Coronary artery (tissue), 2 donors: Measurements from ENCODE around the gene CPED1.
"Not testable (repeated sequence)": the region's sequence is repeated elsewhere in the genome, so short reads cannot be mapped to it uniquely, and the experiment has no call there.

ENCODE experiments used
- DNase-seq: peaks from one replicate; pipeline ENCODE4 v3.0.0-alpha.2; 2017; ENCODE audit warnings: low spot score
- H3K27ac ChIP-seq, 2 donors: fragments of 200-600 bp; sonication (generic); one replicate each; pipeline ENCODE4 v1.5.1; 2016 to 2019
- H3K4me3 ChIP-seq: fragments of 200-600 bp; sonication (generic); 2 replicates; pipeline ENCODE4 v1.5.1; 2016; ENCODE audit warnings: mild to moderate bottlenecking, moderate library complexity
- CTCF ChIP-seq: fragments of 200-600 bp; sonication (generic); IDR thresholded peaks from one replicate; pipeline ENCODE4 v1.5.1; 2019; ENCODE audit warnings: antibody characterized with exemption

CPED1 gene

GRCh38 chr7:120981117-120981516, 7.4 kb upstream of the CPED1 start:
- H3K27ac ChIP-seq: no peak overlapping the region
- H3K4me3 ChIP-seq: no peak overlapping the region
- no peak for DNase-seq
- no peak for TF ChIP-seq CTCF

DNA sequence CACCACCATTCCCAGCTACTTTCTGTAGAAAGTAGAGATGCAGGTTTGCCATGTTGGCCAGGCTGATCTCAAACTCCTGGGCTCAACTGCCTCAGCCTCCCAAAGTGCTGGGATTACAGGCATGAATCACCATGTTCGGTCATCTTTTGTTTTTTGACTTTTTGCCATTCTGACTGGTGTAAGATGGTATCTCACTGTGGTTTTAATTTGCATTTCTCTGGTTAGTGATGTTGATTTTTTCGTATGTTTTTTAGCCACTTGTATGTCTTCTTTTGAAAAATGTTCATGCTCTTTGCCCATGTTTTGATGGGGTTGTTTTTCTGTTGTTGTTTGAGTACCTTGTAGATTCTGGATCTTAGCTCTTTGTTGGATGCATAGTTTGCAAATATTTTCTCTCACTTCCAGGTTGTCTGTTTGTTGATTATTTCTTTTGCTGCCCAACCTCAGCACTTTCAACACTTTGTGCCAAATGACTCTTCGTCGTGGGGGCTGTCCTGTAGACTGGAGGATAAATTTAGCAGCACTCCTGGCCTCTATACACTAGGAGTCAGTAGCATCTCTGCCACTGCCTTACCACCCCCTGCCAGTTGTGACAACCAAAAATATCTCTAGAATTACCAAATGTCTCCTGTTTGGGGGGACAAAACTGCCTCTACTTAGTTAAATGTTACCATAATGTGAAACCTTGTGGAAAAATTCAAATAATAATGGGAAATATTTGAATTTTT, 6.5 kb upstream of the CPED1 start:
- TF ChIP-seq CTCF: no peak
- no peak overlapping the region for H3K27ac ChIP-seq
- H3K4me3 ChIP-seq: no peak overlapping the region
- no peak for DNase-seq

- H3K27ac ChIP-seq, H3K4me3 ChIP-seq, DNase-seq: not testable (repeated sequence)
Measured at GRCh38 chr7:120983592-120983991, 4.9 kb upstream of the CPED1 start.

GRCh38 chr7:120984406-120984805, 4.1 kb upstream of the CPED1 start:
- Histone ChIP-seq H3K27ac (no peak overlapping the region), H3K4me3 (no peak overlapping the region)
- no peak for DNase-seq
- TF ChIP-seq CTCF: no peak

GRCh38 chr7:120985130-120985758, 3.3 kb upstream of the CPED1 start:
- no peak for TF ChIP-seq CTCF
- Histone ChIP-seq H3K4me3 (no peak overlapping the region), H3K27ac (no peak overlapping the region)
- no peak for DNase-seq

DNA sequence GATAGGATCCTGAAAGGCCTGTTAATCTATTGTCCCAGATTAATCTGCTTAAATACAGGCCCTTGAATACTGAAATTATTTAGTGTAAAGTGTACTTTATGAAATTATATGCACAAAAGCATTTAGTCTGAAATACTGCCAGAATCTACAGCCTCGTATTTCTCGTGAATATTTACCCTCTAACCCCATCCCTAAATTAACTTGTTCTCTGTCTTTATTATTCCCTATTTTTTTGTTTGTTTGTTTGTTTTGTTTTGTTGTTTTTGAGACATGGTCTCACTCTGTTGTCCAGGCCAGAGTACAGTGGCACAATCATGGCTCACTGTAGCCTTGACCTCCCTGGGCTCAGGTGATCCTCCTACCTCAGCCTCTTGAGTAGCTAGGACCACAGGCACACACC, 2.7 kb upstream of the CPED1 start:
- Histone ChIP-seq H3K4me3 (no peak overlapping the region), H3K27ac (no peak overlapping the region)
- no peak for DNase-seq
- TF ChIP-seq CTCF: no peak

DNA sequence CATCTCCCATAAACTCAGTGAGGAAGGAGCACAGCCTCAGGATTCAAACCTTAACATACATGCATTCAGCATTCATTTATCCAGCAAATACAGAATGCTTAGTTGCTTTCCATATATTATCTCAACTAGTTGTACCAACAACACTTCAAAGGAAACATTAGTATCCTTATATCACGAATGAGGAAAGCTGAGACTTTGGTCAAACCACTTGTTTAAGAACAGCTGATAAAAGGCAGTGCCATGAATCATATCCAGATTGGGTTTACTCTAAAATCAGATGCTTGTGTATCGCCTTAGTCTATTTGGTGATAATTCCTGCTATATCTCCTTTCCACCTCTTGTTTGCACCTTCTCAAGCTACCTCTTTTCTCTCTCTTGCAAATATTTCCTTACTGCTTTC, 1.9 kb upstream of the CPED1 start:
- DNase-seq: no peak
- Histone ChIP-seq H3K4me3 (no peak overlapping the region), H3K27ac (no peak overlapping the region)
- TF ChIP-seq CTCF: no peak
